Thyroid gland (tissue), 4 donors: Measurements from ENCODE around the gene TMEM150C.

Source experiments
- CTCF ChIP-seq, 6 experiments: fragments of 200-600 bp in 3 of 6; fragments of 450-650 bp in 3 of 6; sonication (generic) in 3 of 6; IDR thresholded peaks; one replicate each; pipeline ENCODE4 v1.5.1; 2016 to 2019; ENCODE audit warnings: antibody characterized with exemption in 6 of 6, mild to moderate bottlenecking in 2 of 6, inconsistent platforms in 1 of 6, moderate library complexity in 1 of 6
- POLR2A ChIP-seq, 2 donors: fragments of 450-650 bp; IDR thresholded peaks; one replicate each; pipeline ENCODE4 v1.6.1; 2017; ENCODE audit warnings: antibody characterized with exemption in 2 of 2, mild to moderate bottlenecking in 2 of 2, moderate library complexity in 1 of 2

- TF ChIP-seq CTCF (IDR thresholded peaks at IDR 0.05) = no peak
- no peak for TF ChIP-seq POLR2A (IDR thresholded peaks at IDR 0.05)
Observed at GRCh38 chr4:82584931-82585330, 23.1 kb upstream of the TMEM150C start.
